VCaP (cell line): ENCODE results near the gene NUAK1.

ENCODE experiments used
- H3K27ac ChIP-seq: fragments of 450-650 bp; 2 replicates; pipeline ENCODE4 v1.5.1; 2017
- CTCF ChIP-seq: fragments of 450-650 bp; conservative IDR thresholded peaks from 2 replicates; pipeline ENCODE4 v1.5.1; 2017; ENCODE audit warnings: mild to moderate bottlenecking, moderate library complexity

NUAK1 gene

GRCh38 chr12:106113042-106113441, 25.7 kb downstream of the NUAK1 start:
- H3K27ac ChIP-seq, result no peak overlapping the region

DNA sequence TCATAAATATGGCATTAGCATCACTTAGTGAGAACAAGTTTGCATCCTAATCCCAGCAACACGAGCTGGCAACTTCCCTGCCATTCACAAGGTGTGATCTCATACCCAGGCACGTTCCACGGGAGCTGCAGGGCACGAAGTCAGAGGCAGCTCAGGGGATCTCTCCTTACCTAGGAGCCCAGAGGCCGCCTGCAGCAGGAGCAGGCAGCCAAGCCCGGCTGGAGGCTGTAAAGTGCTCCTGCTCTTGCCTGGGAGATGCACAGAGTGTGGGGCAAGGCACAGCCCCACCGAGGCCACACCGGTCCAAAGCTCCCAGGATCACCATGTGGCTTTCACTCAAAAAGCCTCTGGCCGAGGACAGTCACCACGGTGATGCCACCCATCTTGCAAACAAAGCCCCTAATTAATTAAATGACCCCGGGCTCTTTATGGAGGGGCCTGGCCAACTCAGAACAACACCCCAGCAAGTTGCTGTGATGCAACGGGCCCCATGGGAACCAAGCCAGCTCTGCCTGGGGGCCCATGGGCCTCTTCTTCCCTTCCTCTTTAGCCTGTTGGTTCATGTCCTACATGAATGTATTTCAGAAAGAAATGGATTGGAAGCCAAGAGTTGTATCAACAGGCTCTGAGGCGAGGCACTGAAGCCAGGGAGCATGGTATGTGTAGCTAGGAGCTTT, 26.5 kb downstream of the NUAK1 start:
- H3K27ac ChIP-seq, result no peak overlapping the region
- TF ChIP-seq CTCF, result no peak

More at GRCh38 chr12:106113042-106113441, 25.7 kb downstream of the NUAK1 start:
- TF ChIP-seq CTCF, result no peak

DNA sequence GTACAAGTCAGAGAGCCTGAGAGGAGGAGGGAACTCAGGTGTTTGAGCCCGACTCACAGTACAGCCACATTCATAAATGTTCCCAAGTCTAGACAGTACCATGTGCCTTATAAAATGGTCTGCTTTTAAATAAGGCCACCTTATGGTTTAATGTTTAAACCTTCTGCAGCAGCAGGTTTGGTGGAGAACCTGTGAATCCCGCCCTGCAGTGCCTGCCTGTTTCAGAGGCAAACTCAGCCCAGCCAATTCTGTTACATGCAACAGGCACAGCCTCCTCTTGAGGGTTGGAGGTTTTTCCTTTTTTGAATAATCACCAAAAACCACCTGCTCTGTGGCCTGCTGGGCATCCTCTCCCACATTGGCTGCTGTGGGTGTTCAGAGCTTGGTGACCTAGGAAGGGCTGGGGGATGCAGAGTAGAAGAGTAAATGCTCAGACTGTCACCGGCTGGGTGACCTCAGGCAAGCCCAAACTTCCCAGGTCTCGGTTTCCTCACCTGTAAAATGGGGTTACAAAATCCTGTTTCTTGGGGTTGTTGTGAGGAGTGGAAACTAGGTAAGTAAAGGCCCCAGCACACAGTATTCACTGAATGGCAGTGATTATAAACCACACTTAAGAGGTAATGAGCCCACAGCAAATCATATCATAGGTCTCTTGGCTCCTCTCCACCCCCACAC, 28.0 kb downstream of the NUAK1 start:
- H3K27ac ChIP-seq, result no peak overlapping the region
- no peak for TF ChIP-seq CTCF

- no peak for TF ChIP-seq CTCF
- no peak overlapping the region for H3K27ac ChIP-seq
Observed at GRCh38 chr12:106109168-106109910, 29.4 kb downstream of the NUAK1 start.

- no peak for TF ChIP-seq CTCF
- H3K27ac ChIP-seq, result no peak overlapping the region
Observed at GRCh38 chr12:106108185-106108835, 30.4 kb downstream of the NUAK1 start.

DNA sequence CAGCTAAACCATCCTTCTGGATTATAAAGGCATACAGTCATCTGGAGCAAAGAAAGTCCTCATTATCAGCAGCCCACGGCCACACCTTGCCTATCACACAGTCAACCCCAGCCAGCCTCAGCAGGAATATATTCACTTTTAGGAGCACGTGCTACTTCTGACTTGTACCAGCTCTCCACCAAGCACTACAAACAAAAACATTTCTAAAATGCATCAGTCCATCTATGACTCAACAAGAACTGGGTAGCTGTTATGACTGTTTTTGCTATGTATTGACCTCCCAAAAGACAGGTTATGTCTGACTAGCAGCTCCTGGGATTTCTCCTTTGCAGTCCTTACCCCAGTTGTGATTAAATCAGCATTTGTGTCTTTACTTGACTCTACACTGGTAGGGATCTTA, 31.2 kb downstream of the NUAK1 start:
- H3K27ac ChIP-seq, result no peak overlapping the region

More for the DNA sequence above, 31.2 kb downstream of the NUAK1 start:
- TF ChIP-seq CTCF, result no peak
